ENCODE measurements around the gene PSMC5.
A peak's percentile ranks its signal among the peaks of the same experiment; 100 is the strongest.

The PSMC5 gene

DNA sequence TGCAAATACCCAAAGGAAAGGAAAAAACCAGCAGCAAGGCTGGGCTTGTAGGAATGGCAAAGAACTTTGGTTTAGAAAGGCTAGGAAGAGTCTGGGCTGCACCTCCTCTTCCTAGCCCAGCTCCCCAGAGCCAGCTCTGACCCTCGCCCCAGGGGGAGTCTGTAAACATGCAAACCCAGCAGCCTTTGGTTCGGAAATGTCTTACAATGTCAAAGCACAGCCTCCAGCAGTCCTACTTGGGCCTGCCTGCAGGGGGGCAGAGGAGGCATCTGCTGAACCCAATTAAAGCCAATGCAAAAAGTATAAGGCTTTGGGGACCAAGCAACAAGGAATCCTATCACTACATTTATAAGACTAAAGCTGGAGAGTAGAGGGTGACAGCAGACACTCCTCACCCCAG is 5.2 kb downstream of the PSMC5 start:
- H3K4me3 ChIP-seq (ENCODE audit: low read length, poor library complexity, severe bottlenecking): no peak overlapping the region
- no peak overlapping the region for H2AFZ ChIP-seq (ENCODE audit: low read length)
- no peaks in the 10 kb centered on the region for H3F3A ChIP-seq (ENCODE audit: low read depth)
- H3K79me2 ChIP-seq (ENCODE audit: insufficient read depth, low read length): peaks cover 92% of the 10 kb centered on the region
- H3K9me3 ChIP-seq (ENCODE audit: insufficient read depth, low read depth, low read length): no peaks in the 10 kb centered on the region
- peaks cover 65% of the 10 kb centered on the region for H3K36me3 ChIP-seq (ENCODE audit: insufficient read depth, low read length)
- H3K9me2 ChIP-seq (replicated peaks; ENCODE audit: low read depth, low read length): no peaks in the 10 kb centered on the region
- peaks cover 25% of the 10 kb centered on the region for H4K20me1 ChIP-seq (ENCODE audit: insufficient read depth, low read length, poor library complexity, severe bottlenecking)
- peak overlapping the region; percentile 89 for H3K9ac ChIP-seq (ENCODE audit: low read depth, low read length, poor library complexity, severe bottlenecking)
- H3K27me3 ChIP-seq (ENCODE audit: insufficient read depth, low read length, poor library complexity, severe bottlenecking): no peaks in the 10 kb centered on the region
- TF ChIP-seq EZH2phosphoT487 (IDR thresholded peaks at IDR 0.05; ENCODE audit: borderline replicate concordance): no peak
- TF ChIP-seq, protein P1, sequence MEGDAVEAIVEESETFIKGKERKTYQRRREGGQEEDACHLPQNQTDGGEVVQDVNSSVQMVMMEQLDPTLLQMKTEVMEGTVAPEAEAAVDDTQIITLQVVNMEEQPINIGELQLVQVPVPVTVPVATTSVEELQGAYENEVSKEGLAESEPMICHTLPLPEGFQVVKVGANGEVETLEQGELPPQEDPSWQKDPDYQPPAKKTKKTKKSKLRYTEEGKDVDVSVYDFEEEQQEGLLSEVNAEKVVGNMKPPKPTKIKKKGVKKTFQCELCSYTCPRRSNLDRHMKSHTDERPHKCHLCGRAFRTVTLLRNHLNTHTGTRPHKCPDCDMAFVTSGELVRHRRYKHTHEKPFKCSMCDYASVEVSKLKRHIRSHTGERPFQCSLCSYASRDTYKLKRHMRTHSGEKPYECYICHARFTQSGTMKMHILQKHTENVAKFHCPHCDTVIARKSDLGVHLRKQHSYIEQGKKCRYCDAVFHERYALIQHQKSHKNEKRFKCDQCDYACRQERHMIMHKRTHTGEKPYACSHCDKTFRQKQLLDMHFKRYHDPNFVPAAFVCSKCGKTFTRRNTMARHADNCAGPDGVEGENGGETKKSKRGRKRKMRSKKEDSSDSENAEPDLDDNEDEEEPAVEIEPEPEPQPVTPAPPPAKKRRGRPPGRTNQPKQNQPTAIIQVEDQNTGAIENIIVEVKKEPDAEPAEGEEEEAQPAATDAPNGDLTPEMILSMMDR (conservative IDR thresholded peaks at IDR 0.05; ENCODE audit: low read length): 0 out of 2 replicates have a peak, but pooled peaks have one; percentile 16
- peak overlapping the region; percentile 82 for H3K4me2 ChIP-seq (ENCODE audit: low read depth, low read length, poor library complexity, severe bottlenecking)
- H3K4me1 ChIP-seq (ENCODE audit: insufficient read depth, low read length, poor library complexity, severe bottlenecking): peaks cover 47% of the 10 kb centered on the region

GRCh38 chr17:63833026-63833740 is 6.0 kb downstream of the PSMC5 start:
- Histone ChIP-seq H3K9me3 (ENCODE audit: insufficient read depth, low read depth, low read length) (no peaks in the 10 kb centered on the region), H4K20me1 (ENCODE audit: insufficient read depth, low read length, poor library complexity, severe bottlenecking) (peaks cover 20% of the 10 kb centered on the region), H3K4me3 (ENCODE audit: low read length, poor library complexity, severe bottlenecking) (no peak overlapping the region), H2AFZ (ENCODE audit: low read length) (no peak overlapping the region), H3F3A (ENCODE audit: low read depth) (no peaks in the 10 kb centered on the region), H3K79me2 (ENCODE audit: insufficient read depth, low read length) (peaks cover 92% of the 10 kb centered on the region), H3K9ac (ENCODE audit: low read depth, low read length, poor library complexity, severe bottlenecking) (no peak overlapping the region), H3K9me2 (replicated peaks; ENCODE audit: low read depth, low read length) (no peaks in the 10 kb centered on the region), H3K36me3 (ENCODE audit: insufficient read depth, low read length) (peaks cover 65% of the 10 kb centered on the region), H3K27me3 (ENCODE audit: insufficient read depth, low read length, poor library complexity, severe bottlenecking) (no peaks in the 10 kb centered on the region), H3K4me2 (ENCODE audit: low read depth, low read length, poor library complexity, severe bottlenecking) (no peak overlapping the region), H3K4me1 (ENCODE audit: insufficient read depth, low read length, poor library complexity, severe bottlenecking) (peaks cover 47% of the 10 kb centered on the region)
- TF ChIP-seq, protein P1 (conservative IDR thresholded peaks at IDR 0.05; ENCODE audit: low read length): no peak
- no peak for TF ChIP-seq EZH2phosphoT487 (IDR thresholded peaks at IDR 0.05; ENCODE audit: borderline replicate concordance)

- TF ChIP-seq EZH2phosphoT487 (IDR thresholded peaks at IDR 0.05; ENCODE audit: borderline replicate concordance): no peak
- TF ChIP-seq, protein P1 (conservative IDR thresholded peaks at IDR 0.05; ENCODE audit: low read length): no peak
- Histone ChIP-seq H3K4me1 (ENCODE audit: insufficient read depth, low read length, poor library complexity, severe bottlenecking) (peaks cover 46% of the 10 kb centered on the region), H3F3A (ENCODE audit: low read depth) (no peaks in the 10 kb centered on the region), H3K4me3 (ENCODE audit: low read length, poor library complexity, severe bottlenecking) (no peak overlapping the region), H3K4me2 (ENCODE audit: low read depth, low read length, poor library complexity, severe bottlenecking) (peak overlapping the region; percentile 67), H3K27me3 (ENCODE audit: insufficient read depth, low read length, poor library complexity, severe bottlenecking) (no peaks in the 10 kb centered on the region), H3K9me3 (ENCODE audit: insufficient read depth, low read depth, low read length) (no peaks in the 10 kb centered on the region), H3K9me2 (replicated peaks; ENCODE audit: low read depth, low read length) (no peaks in the 10 kb centered on the region), H3K79me2 (ENCODE audit: insufficient read depth, low read length) (peaks cover 92% of the 10 kb centered on the region), H4K20me1 (ENCODE audit: insufficient read depth, low read length, poor library complexity, severe bottlenecking) (peaks cover 19% of the 10 kb centered on the region), H3K36me3 (ENCODE audit: insufficient read depth, low read length) (peaks cover 65% of the 10 kb centered on the region), H3K9ac (ENCODE audit: low read depth, low read length, poor library complexity, severe bottlenecking) (peak overlapping the region; percentile 49), H2AFZ (ENCODE audit: low read length) (no peak overlapping the region)
These were observed 6.6 kb downstream of the PSMC5 start for GRCh38 chr17:63833741-63834373.
